Stimulated activated CD4-positive, alpha-beta T cell treated with anti-CD3 and anti-CD28 coated beads, TNF-alpha, amount 100 ng/mL, for 48 hours (primary cell): ENCODE measurements around the gene BEGAIN.

Experiments
- DNase-seq, 3 donors: peaks; one replicate each; pipeline ENCODE4 v3.0.0-alpha.2; 2020; ENCODE audit warnings: low read depth in 3 of 3

Gene BEGAIN

GRCh38 chr14:100601914-100602313 lies 14.7 kb upstream of the BEGAIN start:
- DNase-seq, result no peak

GRCh38 chr14:100601064-100601463 lies 13.8 kb upstream of the BEGAIN start:
- no peak for DNase-seq

GRCh38 chr14:100599981-100600380 lies 12.8 kb upstream of the BEGAIN start:
- DNase-seq, result no peak

GRCh38 chr14:100594625-100594951 lies 7.4 kb upstream of the BEGAIN start:
- no peak for DNase-seq

- DNase-seq, result no peak
Measured at GRCh38 chr14:100593751-100594624, 6.8 kb upstream of the BEGAIN start.

- DNase-seq, result no peak
Measured at GRCh38 chr14:100592972-100593371, 5.8 kb upstream of the BEGAIN start.

GRCh38 chr14:100592461-100592891 lies 5.3 kb upstream of the BEGAIN start:
- no peak for DNase-seq

GRCh38 chr14:100591453-100592371 lies 4.5 kb upstream of the BEGAIN start:
- DNase-seq, result no peak

- DNase-seq, result no peak
Measured at GRCh38 chr14:100590726-100591452, 3.7 kb upstream of the BEGAIN start.

GRCh38 chr14:100589760-100590469 lies 2.7 kb upstream of the BEGAIN start:
- DNase-seq, result no peak

- no peak for DNase-seq
Measured at GRCh38 chr14:100589071-100589759, 2.0 kb upstream of the BEGAIN start.

GRCh38 chr14:100588671-100589070 lies 1.5 kb upstream of the BEGAIN start:
- DNase-seq, result no peak

- no peak for DNase-seq
Measured at GRCh38 chr14:100587763-100588411, 670 bp upstream of the BEGAIN start.

- peak in 2 of 3 donors; percentile 13 to 20 for DNase-seq
Measured at GRCh38 chr14:100586403-100587085, 673 bp downstream of the BEGAIN start.

- no peak for DNase-seq
Measured at GRCh38 chr14:100586153-100586402, 1.1 kb downstream of the BEGAIN start.

GRCh38 chr14:100585448-100586152 lies 1.6 kb downstream of the BEGAIN start:
- no peak for DNase-seq

GRCh38 chr14:100584056-100585031 lies 2.9 kb downstream of the BEGAIN start:
- no peak for DNase-seq

GRCh38 chr14:100583245-100583644 lies 4.0 kb downstream of the BEGAIN start:
- no peak for DNase-seq
